ENCODE data around the gene DMRTA1. TPM values are rescaled to one million over a fixed set of nuclear protein-coding genes. Genes with fewer than 3 reads are reported as not detected.
"Not testable (repeated sequence)": the region's sequence is repeated elsewhere in the genome, so short reads cannot be mapped to it uniquely, and the experiment has no call there.

Gene DMRTA1, protein sequence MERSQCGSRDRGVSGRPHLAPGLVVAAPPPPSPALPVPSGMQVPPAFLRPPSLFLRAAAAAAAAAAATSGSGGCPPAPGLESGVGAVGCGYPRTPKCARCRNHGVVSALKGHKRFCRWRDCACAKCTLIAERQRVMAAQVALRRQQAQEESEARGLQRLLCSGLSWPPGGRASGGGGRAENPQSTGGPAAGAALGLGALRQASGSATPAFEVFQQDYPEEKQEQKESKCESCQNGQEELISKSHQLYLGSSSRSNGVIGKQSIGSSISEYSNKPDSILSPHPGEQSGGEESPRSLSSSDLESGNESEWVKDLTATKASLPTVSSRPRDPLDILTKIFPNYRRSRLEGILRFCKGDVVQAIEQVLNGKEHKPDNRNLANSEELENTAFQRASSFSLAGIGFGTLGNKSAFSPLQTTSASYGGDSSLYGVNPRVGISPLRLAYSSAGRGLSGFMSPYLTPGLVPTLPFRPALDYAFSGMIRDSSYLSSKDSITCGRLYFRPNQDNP
- total RNA-seq: not detected

DNA sequence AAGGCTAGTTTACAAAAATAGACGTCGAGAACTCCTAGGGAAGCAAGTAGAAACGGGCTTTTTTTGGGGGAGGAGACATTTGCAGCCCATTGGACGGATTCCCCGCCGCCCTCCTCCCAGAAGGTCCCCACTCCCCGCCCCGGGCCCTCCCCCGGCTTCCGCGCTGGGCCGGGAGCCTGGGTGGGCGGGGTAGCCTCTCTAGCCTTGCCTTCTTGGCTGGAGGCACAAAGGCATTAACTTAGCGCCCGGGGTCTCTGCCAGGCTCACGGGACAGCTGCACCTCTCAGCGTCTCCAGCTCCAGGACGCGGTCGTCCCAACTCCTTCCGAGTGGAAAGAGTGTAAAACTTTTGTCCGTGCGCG is at the start of gene DMRTA1:
TSS of gene DMRTA1 (plus strand) at position 236 of the 361 bp plus-strand sequence. CDS start 242 bp downstream, outside the sequence.
- peaks cover 4% of the 10 kb centered on the region for H3K4me1 Mint-ChIP-seq (ENCODE audit: low read depth)
- no peak for DNase-seq
- peak; percentile 18 to 51 for ATAC-seq
- peaks cover 40% of the 10 kb centered on the region for H3K27me3 Mint-ChIP-seq (ENCODE audit: low read depth)
- no peaks in the 10 kb centered on the region for H3K36me3 Mint-ChIP-seq (ENCODE audit: insufficient read depth)
- no peaks in the 10 kb centered on the region for H3K9me3 Mint-ChIP-seq
- peak within 1 kb of the TSS; percentile 57 for H3K4me3 Mint-ChIP-seq

DNA sequence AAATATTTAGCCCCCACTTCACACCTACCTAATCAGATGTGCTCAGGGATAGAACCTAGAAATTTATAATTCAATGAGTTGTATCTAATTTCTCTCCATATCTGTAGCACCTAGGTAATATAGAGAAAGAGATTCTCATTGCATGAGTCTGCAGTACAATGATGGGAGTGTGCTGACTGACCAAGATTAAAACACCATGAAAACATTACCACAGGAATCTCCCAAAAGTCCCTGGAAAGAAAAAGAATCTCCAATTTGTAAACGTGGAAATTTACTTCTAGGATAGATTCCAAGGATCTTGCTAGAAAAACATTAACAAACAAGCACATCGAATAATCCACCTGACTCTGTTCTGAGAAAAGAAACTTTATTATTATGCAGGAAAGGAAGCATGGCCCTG is 45.0 kb upstream of the DMRTA1 start:
- Mint-ChIP-seq H3K9me3 (peaks cover under 1% of the 10 kb centered on the region), H3K36me3 (ENCODE audit: insufficient read depth) (no peaks in the 10 kb centered on the region), H3K4me3 (no peak overlapping the region), H3K27me3 (ENCODE audit: low read depth) (peaks cover 4% of the 10 kb centered on the region), H3K4me1 (ENCODE audit: low read depth) (no peaks in the 10 kb centered on the region)
- no peak for ATAC-seq
- DNase-seq: no peak

DNA sequence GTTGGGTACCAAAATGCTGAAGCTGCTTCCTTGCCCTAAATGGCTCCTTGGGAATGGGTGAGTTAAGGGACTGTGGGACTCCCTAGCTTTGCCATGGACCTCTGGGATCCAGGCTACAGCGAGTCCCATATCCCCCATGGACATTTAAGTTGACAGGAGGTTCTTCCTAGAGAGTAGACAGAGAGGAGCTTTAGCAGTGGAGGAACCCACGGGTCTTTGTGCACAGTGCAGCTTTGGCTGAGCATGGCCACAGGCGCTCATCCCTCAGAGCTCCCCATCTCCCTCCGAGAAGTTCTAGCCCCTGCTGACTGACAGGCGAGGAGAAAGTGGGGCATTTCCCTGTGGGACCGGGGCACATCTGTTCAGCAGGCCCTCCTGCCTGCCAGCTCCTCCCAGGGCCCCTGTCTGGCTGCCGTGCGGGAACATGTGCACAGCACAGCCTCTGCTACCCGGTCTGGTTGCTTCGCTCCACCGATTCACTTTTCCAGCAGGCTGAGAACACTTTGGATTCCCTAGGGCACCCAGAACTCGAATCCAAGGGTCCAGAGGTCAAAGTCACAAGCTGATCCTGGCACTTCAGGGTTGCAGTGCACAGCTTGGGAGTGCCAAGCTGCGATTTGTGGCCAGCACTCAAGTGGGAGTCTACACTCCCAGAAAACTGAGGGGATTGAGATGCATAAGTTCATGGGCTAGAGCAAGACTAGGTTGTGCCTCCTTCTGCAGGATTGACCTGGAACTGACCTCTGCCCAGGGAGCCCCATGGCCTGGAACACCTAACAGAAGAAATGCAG is 40.6 kb upstream of the DMRTA1 start:
- DNase-seq (no peak), ATAC-seq (no peak)
- Mint-ChIP-seq H3K36me3 (ENCODE audit: insufficient read depth) (no peaks in the 10 kb centered on the region), H3K27me3 (ENCODE audit: low read depth) (peaks cover 5% of the 10 kb centered on the region), H3K9me3 (no peaks in the 10 kb centered on the region), H3K4me1 (ENCODE audit: low read depth) (no peaks in the 10 kb centered on the region), H3K4me3 (no peak overlapping the region)

DNA sequence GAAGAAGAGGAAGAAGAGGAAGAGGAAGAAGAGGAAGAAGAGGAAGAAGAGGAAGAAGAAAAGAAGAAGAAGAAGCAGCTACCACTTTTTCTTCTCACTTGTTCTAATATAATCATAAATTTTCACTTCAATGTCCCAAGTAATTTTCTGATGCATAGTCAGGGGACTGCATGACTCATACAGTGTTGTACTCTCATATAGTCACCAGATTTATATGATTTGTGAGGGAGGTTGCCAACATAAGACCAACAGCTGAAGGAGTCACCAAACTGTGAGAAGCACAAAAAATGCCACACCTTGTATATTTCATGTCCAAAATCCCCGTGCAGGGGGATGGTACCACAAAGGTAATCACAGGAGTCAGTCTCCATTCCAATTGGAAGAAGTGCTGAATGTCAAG is 32.7 kb upstream of the DMRTA1 start:
- Mint-ChIP-seq H3K4me1 (ENCODE audit: low read depth) (no peaks in the 10 kb centered on the region), H3K4me3 (no peak overlapping the region), H3K9me3 (no peaks in the 10 kb centered on the region), H3K27me3 (ENCODE audit: low read depth) (no peaks in the 10 kb centered on the region), H3K36me3 (ENCODE audit: insufficient read depth) (no peaks in the 10 kb centered on the region)
- ATAC-seq: no peak
- DNase-seq: no peak

DNA sequence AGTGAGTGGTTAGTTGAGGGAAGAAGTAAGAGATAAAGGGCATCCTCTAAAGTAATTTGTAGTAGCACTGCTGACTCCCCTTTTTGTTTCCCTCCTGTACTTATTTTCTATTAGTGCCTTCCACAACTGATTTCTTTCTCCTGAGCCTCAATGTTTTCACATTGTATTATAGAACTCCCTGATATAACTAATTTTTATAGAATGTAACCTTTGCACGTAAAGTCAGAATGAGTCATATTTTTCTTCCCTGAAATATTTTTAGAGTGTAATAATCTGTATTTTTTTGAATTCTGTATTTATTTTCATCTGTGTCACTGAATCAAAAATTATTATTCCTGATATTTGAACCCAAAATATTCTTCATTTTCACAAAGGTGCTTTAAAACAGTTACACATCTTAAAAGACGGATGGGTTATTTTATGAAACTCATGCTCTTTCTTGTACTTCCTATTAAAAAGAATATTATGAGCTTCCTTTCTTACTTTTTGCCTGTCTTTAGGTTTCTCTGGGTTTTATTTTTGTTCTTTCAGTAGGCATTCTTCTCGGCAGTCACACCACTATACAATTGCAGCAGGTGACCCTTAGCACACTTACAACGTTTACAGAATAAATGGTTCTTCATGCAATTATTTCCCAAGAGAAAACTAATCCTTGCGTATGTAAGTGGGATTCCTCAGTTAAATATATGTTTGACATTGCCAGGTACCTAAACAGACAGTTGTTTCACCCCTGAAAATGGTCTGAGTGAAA is 30.5 kb upstream of the DMRTA1 start:
- no peak for ATAC-seq
- Mint-ChIP-seq H3K27me3 (ENCODE audit: low read depth) (no peaks in the 10 kb centered on the region), H3K4me3 (no peak overlapping the region), H3K36me3 (ENCODE audit: insufficient read depth) (no peaks in the 10 kb centered on the region), H3K9me3 (no peaks in the 10 kb centered on the region), H3K4me1 (ENCODE audit: low read depth) (no peaks in the 10 kb centered on the region)
- DNase-seq: no peak

DNA sequence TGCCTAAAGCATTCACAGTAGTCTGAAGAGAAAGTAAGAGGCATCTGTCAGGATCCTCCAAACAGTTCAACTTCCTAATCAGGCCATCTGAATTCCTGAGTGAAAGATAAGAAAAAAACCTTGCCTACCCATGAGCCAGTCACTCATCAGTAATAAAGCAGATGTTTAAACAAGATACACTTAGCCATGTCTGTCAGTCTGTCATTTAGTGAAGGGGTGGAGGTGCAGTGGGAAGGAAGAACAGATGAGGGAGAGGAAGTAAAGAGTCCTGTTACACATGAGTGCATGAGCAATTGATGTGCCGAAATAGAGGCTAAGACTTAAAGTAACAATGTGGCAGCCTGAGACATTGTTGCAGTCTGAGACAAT is 29.9 kb upstream of the DMRTA1 start:
- Mint-ChIP-seq H3K27me3 (ENCODE audit: low read depth) (no peaks in the 10 kb centered on the region), H3K36me3 (ENCODE audit: insufficient read depth) (no peaks in the 10 kb centered on the region), H3K4me3 (no peak overlapping the region), H3K9me3 (no peaks in the 10 kb centered on the region), H3K4me1 (ENCODE audit: low read depth) (no peaks in the 10 kb centered on the region)
- DNase-seq (no peak), ATAC-seq (no peak)

DNA sequence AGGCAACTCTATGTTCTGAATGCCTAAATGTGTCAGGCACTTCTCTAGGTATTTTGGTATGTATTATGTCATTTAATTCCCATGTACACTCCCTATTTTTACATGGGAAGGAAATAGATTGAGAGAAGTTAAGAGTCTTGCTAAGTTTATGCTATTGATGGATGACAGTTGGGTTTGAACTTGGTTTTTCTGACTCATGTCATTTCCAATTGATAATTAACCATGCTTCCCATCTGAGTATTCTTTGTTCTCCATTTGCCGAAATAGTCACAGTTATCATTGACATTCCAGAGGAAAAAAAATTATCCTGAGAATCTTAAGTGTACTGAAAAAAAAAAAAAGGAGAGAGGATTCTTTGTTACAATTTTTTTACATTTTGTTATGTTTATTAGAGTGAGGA is 23.1 kb upstream of the DMRTA1 start:
- Mint-ChIP-seq H3K4me3 (no peak overlapping the region), H3K4me1 (ENCODE audit: low read depth) (no peaks in the 10 kb centered on the region), H3K27me3 (ENCODE audit: low read depth) (peaks cover 4% of the 10 kb centered on the region), H3K9me3 (no peaks in the 10 kb centered on the region), H3K36me3 (ENCODE audit: insufficient read depth) (no peaks in the 10 kb centered on the region)
- DNase-seq (no peak), ATAC-seq (no peak)

DNA sequence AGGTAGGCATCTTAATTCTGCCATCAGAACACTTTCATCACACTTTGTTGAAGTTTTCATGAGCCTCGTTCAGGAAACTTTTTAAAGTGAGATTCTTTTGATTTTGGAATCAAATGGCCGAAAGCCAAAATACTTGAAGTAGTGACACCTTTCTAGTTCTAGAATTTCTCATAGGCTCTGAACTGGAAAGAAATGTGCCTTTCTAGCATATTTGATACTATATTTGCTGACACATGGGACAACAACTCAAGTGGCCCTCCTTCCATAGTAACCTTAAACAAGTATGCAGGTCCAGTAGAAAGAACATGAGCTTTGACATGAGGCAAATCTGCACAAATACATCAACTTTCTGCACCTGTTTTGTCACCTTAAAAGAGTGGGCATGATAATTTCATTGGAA is 22.0 kb upstream of the DMRTA1 start:
- H3K4me1 Mint-ChIP-seq (ENCODE audit: low read depth): no peaks in the 10 kb centered on the region
- no peaks in the 10 kb centered on the region for H3K9me3 Mint-ChIP-seq
- no peak overlapping the region for H3K4me3 Mint-ChIP-seq
- H3K36me3 Mint-ChIP-seq (ENCODE audit: insufficient read depth): no peaks in the 10 kb centered on the region
- no peak for ATAC-seq
- DNase-seq: no peak
- H3K27me3 Mint-ChIP-seq (ENCODE audit: low read depth): peaks cover 4% of the 10 kb centered on the region

DNA sequence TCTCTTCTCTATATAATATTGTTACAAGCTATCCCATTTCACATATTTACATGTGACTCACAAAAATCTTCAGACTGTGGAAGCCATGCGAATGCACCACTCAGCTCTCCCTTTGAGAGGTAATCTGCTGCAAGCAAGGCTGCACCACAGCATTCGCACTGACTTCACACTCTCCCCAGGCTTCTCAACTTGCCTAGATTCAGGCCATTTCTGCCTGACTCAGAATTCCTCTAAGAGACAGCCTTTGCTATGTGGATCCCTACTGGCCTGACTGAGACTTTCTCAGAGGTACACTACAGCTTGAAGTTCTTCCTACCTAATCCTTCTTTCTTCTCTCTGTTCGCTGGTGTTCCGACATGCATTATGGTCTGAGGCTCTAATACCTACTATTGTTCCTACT is 21.1 kb upstream of the DMRTA1 start:
- ATAC-seq (no peak), DNase-seq (no peak)
- H3K4me1 Mint-ChIP-seq (ENCODE audit: low read depth): no peaks in the 10 kb centered on the region
- H3K36me3 Mint-ChIP-seq (ENCODE audit: insufficient read depth): no peaks in the 10 kb centered on the region
- H3K4me3 Mint-ChIP-seq: no peak overlapping the region
- peaks cover 4% of the 10 kb centered on the region for H3K27me3 Mint-ChIP-seq (ENCODE audit: low read depth)
- H3K9me3 Mint-ChIP-seq: no peaks in the 10 kb centered on the region

DNA sequence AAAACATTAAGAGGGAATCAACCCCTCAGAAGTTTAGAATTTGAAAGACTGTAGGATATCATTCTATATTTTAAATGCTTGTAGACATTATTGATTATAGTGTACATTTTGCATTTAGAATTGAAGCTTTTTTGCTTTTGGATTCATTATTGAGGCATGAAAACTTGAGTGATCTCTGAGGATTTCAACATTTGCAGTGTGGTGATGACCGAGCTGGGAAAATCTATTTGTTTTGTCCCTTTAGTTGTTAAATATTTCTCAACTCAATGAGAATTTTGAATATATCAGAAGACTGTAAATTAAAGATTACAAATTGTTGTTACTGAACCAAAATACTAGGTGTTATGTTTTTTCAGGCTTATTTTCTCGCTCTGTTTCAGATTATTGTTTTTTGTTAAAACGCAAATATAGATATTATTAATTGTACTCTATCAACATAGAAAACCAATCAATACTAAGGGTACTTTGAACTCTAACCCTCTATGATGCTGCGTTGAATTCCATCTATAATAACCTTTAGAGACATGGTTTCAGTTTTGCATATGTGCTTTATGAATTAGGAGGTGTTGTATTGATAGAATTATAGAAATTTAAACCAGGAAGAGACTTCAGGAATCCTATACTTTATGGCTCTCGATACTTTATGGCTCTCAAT is 19.3 kb upstream of the DMRTA1 start:
- DNase-seq (no peak), ATAC-seq (no peak)
- peaks cover 4% of the 10 kb centered on the region for H3K27me3 Mint-ChIP-seq (ENCODE audit: low read depth)
- H3K4me3 Mint-ChIP-seq: no peak overlapping the region
- H3K4me1 Mint-ChIP-seq (ENCODE audit: low read depth): no peaks in the 10 kb centered on the region
- no peaks in the 10 kb centered on the region for H3K9me3 Mint-ChIP-seq
- H3K36me3 Mint-ChIP-seq (ENCODE audit: insufficient read depth): no peaks in the 10 kb centered on the region

DNA sequence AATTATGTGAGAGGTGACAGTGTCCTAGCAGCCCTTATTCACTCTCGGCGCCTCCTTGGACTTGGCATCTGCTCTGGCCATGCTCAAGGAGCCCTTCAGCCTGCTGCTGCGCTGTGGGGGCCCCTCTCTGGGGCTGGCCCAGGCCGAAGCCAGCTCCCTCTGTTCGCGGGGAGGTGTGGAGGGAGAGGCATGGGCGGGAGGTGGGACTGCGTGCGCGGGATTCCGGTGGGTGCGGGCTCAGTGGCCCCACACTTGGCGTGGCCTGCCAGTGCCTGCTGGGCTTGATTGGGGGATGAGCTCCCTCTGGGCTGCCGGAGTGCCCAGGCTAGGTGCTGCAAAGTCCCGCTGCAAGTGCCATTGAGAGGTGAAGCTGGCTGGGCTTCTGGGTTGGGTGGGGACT is 12.9 kb upstream of the DMRTA1 start:
- no peak overlapping the region for H3K4me3 Mint-ChIP-seq
- DNase-seq (no peak), ATAC-seq (no peak)
- no peaks in the 10 kb centered on the region for H3K4me1 Mint-ChIP-seq (ENCODE audit: low read depth)
- H3K27me3 Mint-ChIP-seq (ENCODE audit: low read depth): peaks cover 17% of the 10 kb centered on the region
- no peaks in the 10 kb centered on the region for H3K9me3 Mint-ChIP-seq
- H3K36me3 Mint-ChIP-seq (ENCODE audit: insufficient read depth): no peaks in the 10 kb centered on the region

DNA sequence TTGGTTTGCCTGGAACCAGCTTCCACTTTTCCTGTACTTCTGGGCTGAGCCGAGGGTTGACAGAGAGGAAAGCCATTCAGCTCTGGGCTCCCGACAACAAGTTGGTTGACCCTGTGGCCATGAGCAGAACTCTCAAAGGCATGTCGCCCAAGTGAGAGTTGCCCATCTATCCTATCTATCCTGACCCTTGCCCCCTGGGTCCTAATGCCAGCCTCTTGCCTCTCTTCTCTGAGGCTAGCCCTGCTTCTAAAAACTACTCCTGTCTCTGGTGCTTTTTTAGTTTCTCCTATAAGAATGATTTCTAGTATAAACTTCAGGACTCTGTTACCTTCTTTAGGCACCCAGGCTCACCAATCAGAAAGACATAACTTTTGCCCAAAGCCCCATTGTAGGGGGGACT is 11.4 kb upstream of the DMRTA1 start:
- not testable (repeated sequence) for H3K9me3 Mint-ChIP-seq; H3K36me3 Mint-ChIP-seq (ENCODE audit: insufficient read depth); ATAC-seq; H3K4me3 Mint-ChIP-seq; DNase-seq; H3K4me1 Mint-ChIP-seq (ENCODE audit: low read depth)
- peaks cover 17% of the 10 kb centered on the region for H3K27me3 Mint-ChIP-seq (ENCODE audit: low read depth)

DNA sequence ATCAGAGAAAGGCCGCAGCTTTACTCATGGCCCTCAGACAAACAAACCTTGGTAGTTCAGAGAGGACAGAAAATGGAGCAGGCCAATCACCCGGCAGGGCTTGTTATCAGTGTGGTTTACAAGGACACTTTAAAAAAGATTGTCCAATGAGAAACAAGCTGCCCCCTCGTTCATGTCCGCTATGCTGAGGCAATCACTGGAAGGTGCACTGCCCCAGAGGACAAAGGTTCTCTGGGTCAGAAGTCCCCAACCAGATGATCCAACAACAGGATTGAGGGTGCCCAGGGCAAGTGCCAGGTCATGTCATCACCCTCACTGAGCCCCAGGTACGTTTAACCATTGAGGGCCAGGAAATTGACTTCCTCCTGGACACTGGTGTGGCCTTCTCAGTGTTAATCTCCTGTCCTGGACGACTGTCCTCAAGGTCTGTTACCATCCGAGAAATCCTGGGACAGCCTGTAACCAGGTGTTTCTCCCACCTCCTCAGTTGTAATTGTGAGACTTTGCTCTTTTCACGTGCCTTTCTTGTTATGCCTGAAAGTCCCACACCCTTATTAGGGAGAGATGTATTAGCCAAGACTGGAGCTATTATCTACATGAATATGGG is 9.1 kb upstream of the DMRTA1 start:
- ATAC-seq; H3K4me3 Mint-ChIP-seq; H3K36me3 Mint-ChIP-seq (ENCODE audit: insufficient read depth): not testable (repeated sequence)

DNA sequence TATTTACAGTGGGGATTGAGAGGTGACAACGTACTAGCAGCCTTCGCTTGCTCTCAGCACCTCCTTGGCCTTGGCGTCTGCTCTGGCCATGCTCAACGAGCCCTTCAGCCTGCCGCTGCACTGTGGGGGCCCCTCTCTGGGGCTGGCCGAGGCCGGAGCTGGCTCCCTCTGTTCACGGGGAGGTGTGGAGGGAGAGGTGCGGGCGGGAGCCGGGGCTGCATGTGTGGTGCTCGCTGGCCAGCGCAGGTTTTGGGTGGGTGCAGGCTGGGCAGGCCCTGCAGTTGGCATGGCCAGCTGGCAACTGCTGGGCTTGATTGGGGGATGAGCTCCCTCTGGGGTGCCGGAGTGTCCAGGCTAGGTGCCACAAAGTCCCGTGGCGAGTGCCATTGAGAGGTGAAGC is 5.8 kb upstream of the DMRTA1 start:
- DNase-seq: no peak
- Mint-ChIP-seq H3K9me3 (no peaks in the 10 kb centered on the region), H3K36me3 (ENCODE audit: insufficient read depth) (no peaks in the 10 kb centered on the region), H3K4me1 (ENCODE audit: low read depth) (no peaks in the 10 kb centered on the region), H3K4me3 (no peak overlapping the region), H3K27me3 (ENCODE audit: low read depth) (peaks cover 19% of the 10 kb centered on the region)
- ATAC-seq: no peak

More for the DNA sequence above, 9.1 kb upstream of the DMRTA1 start:
- peaks cover 17% of the 10 kb centered on the region for H3K27me3 Mint-ChIP-seq (ENCODE audit: low read depth)
- not testable (repeated sequence) for H3K4me1 Mint-ChIP-seq (ENCODE audit: low read depth); DNase-seq; H3K9me3 Mint-ChIP-seq
